Osteocyte (in vitro differentiated cells): ENCODE measurements around the gene CFAP45. TPM values are rescaled to one million over a fixed set of nuclear protein-coding genes. Genes with fewer than 3 reads are reported as not detected.

Source experiments
- DNase-seq: peaks from one replicate; pipeline ENCODE4 v3.0.0; 2021; ENCODE audit warnings: mixed read lengths; ENCODE audit not compliant: unreplicated experiment; ENCODE audit errors: extremely low spot score
- H3K27ac Mint-ChIP-seq: one replicate; pipeline ENCODE4 v1.8.0; 2021; ENCODE audit warnings: mild to moderate bottlenecking, mixed read lengths; ENCODE audit not compliant: unreplicated experiment
- H3K27me3 Mint-ChIP-seq: one replicate; pipeline ENCODE4 v1.8.0; 2021; ENCODE audit warnings: mixed read lengths; ENCODE audit not compliant: unreplicated experiment
- H3K36me3 Mint-ChIP-seq: one replicate; pipeline ENCODE4 v1.8.0; 2021; ENCODE audit warnings: mixed read lengths; ENCODE audit not compliant: unreplicated experiment
- H3K4me1 Mint-ChIP-seq: one replicate; pipeline ENCODE4 v1.8.0; 2021; ENCODE audit warnings: mixed read lengths; ENCODE audit not compliant: unreplicated experiment
- H3K4me3 Mint-ChIP-seq: one replicate; pipeline ENCODE4 v1.8.0; 2021; ENCODE audit warnings: mild to moderate bottlenecking, moderate library complexity, mixed read lengths; ENCODE audit not compliant: unreplicated experiment
- H3K9me3 Mint-ChIP-seq: one replicate; pipeline ENCODE4 v1.8.0; 2021; ENCODE audit warnings: mixed read lengths; ENCODE audit not compliant: unreplicated experiment
- total RNA-seq: library from RNA; stranded (reverse); gene quantifications from 2 replicates; pipeline ENCODE4 v1.2.1, GENCODE V29; 2021
- TF ChIP-seq, protein P1 (sequence below): fragments of 200-600 bp; sonication (generic); IDR thresholded peaks from 2 replicates; pipeline ENCODE4 v1.5.0; 2021; ENCODE audit warnings: antibody characterized with exemption, mild to moderate bottlenecking, moderate library complexity

CFAP45 gene
- total RNA-seq, 1 donor from 2014 or later = 0.83 TPM

GRCh38 chr1:159922511-159923202 is 22.7 kb upstream of the CFAP45 start:
- Mint-ChIP-seq H3K4me3 (peak overlapping the region; percentile 83), H3K9me3 (no peaks in the 10 kb centered on the region), H3K36me3 (peaks cover 23% of the 10 kb centered on the region), H3K27ac (peak overlapping the region; percentile 100), H3K4me1 (peaks cover 67% of the 10 kb centered on the region), H3K27me3 (no peaks in the 10 kb centered on the region)
- no peak for DNase-seq
- TF ChIP-seq, protein P1, sequence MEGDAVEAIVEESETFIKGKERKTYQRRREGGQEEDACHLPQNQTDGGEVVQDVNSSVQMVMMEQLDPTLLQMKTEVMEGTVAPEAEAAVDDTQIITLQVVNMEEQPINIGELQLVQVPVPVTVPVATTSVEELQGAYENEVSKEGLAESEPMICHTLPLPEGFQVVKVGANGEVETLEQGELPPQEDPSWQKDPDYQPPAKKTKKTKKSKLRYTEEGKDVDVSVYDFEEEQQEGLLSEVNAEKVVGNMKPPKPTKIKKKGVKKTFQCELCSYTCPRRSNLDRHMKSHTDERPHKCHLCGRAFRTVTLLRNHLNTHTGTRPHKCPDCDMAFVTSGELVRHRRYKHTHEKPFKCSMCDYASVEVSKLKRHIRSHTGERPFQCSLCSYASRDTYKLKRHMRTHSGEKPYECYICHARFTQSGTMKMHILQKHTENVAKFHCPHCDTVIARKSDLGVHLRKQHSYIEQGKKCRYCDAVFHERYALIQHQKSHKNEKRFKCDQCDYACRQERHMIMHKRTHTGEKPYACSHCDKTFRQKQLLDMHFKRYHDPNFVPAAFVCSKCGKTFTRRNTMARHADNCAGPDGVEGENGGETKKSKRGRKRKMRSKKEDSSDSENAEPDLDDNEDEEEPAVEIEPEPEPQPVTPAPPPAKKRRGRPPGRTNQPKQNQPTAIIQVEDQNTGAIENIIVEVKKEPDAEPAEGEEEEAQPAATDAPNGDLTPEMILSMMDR = no peak

DNA sequence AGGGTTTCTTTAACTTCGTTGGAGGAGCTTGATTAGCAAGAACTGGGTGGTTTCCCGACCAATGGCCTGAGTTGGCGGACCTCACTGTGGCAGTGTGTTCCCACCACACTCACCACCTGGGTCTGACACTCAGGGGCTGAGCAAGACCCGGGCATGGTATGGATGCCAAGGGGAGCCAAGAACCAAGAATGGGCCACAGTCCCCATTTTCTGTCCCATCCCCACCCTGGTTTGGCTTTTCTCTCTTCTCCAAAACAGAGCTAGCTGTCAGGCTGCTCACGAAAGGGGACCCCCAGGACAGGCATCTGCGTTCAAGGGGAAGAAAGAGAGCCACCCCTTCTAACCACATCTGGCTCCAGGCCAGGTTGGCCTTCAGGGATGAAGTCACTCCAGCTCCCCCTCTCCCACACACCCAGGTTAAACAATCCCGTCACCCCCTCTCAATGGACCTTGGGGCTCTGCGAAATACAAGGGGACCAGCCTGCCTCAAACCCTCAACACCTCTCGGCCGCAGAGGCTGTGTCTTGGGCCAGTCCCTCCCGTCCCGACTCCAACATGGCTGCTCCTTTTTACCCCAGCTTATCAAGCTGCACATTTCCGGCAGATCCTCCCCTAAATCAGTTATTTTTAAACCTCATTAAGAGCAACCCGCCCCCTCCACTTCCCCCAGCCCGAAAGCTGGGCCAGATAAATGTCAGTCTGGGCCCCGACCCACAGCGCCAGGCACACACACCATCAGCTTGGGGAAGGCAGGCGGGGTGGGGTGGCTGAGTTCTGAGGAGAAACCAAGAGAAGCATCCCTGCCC is 21.9 kb upstream of the CFAP45 start:
- H3K9me3 Mint-ChIP-seq = no peaks in the 10 kb centered on the region
- no peaks in the 10 kb centered on the region for H3K27me3 Mint-ChIP-seq
- DNase-seq = no peak
- H3K36me3 Mint-ChIP-seq = peaks cover 26% of the 10 kb centered on the region
- TF ChIP-seq, protein P1 = no peak
- peak overlapping the region; percentile 100 for H3K27ac Mint-ChIP-seq
- H3K4me3 Mint-ChIP-seq = peak overlapping the region; percentile 50
- H3K4me1 Mint-ChIP-seq = peaks cover 74% of the 10 kb centered on the region

GRCh38 chr1:159921251-159921650 is 21.3 kb upstream of the CFAP45 start:
- no peaks in the 10 kb centered on the region for H3K9me3 Mint-ChIP-seq
- H3K27ac Mint-ChIP-seq = peak overlapping the region; percentile 100
- no peak for DNase-seq
- H3K4me1 Mint-ChIP-seq = peaks cover 79% of the 10 kb centered on the region
- H3K4me3 Mint-ChIP-seq = no peak overlapping the region
- TF ChIP-seq, protein P1 = no peak
- peaks cover 27% of the 10 kb centered on the region for H3K36me3 Mint-ChIP-seq
- no peaks in the 10 kb centered on the region for H3K27me3 Mint-ChIP-seq

DNA sequence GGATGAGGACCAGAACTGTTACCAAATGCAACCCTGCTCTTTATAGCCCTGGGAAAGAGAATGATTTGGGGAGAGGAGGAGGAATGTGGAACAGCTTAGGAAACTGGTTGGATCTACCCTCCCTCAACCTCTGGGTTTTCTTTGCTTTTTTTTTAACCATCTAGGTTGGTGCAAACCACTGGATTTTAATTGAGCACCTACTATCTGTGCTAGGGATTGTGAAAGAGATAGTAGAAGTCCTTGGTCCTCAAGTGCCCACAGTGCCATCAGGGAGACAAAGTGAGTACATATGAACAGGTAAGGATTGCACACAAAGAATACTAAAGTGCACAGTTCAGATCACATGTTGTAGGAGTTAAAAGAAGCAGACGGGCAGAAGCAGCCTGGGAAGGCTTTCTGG is 20.7 kb upstream of the CFAP45 start:
- no peaks in the 10 kb centered on the region for H3K9me3 Mint-ChIP-seq
- no peak overlapping the region for H3K4me3 Mint-ChIP-seq
- peaks cover 27% of the 10 kb centered on the region for H3K36me3 Mint-ChIP-seq
- TF ChIP-seq, protein P1 = no peak
- H3K4me1 Mint-ChIP-seq = peaks cover 78% of the 10 kb centered on the region
- H3K27ac Mint-ChIP-seq = peak overlapping the region; percentile 100
- no peak for DNase-seq
- H3K27me3 Mint-ChIP-seq = no peaks in the 10 kb centered on the region

GRCh38 chr1:159920202-159920601 is 20.2 kb upstream of the CFAP45 start:
- DNase-seq = no peak
- no peak overlapping the region for H3K4me3 Mint-ChIP-seq
- H3K4me1 Mint-ChIP-seq = peaks cover 76% of the 10 kb centered on the region
- peak overlapping the region; percentile 29 for H3K27ac Mint-ChIP-seq
- no peaks in the 10 kb centered on the region for H3K27me3 Mint-ChIP-seq
- peaks cover 27% of the 10 kb centered on the region for H3K36me3 Mint-ChIP-seq
- H3K9me3 Mint-ChIP-seq = no peaks in the 10 kb centered on the region
- TF ChIP-seq, protein P1 = no peak
